ENCODE results near the gene NKX1-2. TPM values are rescaled to one million over a fixed set of nuclear protein-coding genes. Genes with fewer than 3 reads are reported as not detected.

Gene NKX1-2
- polyA plus RNA-seq, 2 of the 4 experiments (the other 2 are of a cell fraction): 0.08 to 0.16 TPM

- no peaks in the 10 kb centered on the region for H3K9me3 ChIP-seq
- H3K4me1 ChIP-seq: no peaks in the 10 kb centered on the region
- no peak for TF ChIP-seq JUNB (IDR thresholded peaks at IDR 0.05)
- TF ChIP-seq PBX3 (IDR thresholded peaks at IDR 0.05): no peak
- no peak for TF ChIP-seq RCOR1 (IDR thresholded peaks at IDR 0.05; ENCODE audit: low read depth, low read length)
- TF ChIP-seq HMGXB4 (CRISPR knock-in tag; IDR thresholded peaks at IDR 0.05; ENCODE audit: borderline replicate concordance): no peak
- no peak for TF ChIP-seq RARB (CRISPR knock-in tag; IDR thresholded peaks at IDR 0.05)
- TF ChIP-seq ZFP36 (IDR thresholded peaks at IDR 0.05; ENCODE audit: borderline replicate concordance, partially characterized antibody): no peak
- TF ChIP-seq ZNF302 (CRISPR knock-in tag; IDR thresholded peaks at IDR 0.05): no peak
- no peak for TF ChIP-seq CTCF (IDR thresholded peaks at IDR 0.05)
- TF ChIP-seq POLR2A (IDR thresholded peaks at IDR 0.05; ENCODE audit: low read length): no peak
- TF ChIP-seq EP300 (IDR thresholded peaks at IDR 0.05): no peak
- TF ChIP-seq HES2 (IDR thresholded peaks at IDR 0.05): no peak
- TF ChIP-seq FOXS1 (CRISPR knock-in tag; IDR thresholded peaks at IDR 0.05): no peak
- no peak for TF ChIP-seq GATA3 (IDR thresholded peaks at IDR 0.05; ENCODE audit: borderline replicate concordance)
- no peak overlapping the region for H3K4me3 ChIP-seq
- no peak overlapping the region for H3K27ac ChIP-seq
- no peak overlapping the region for H3K4me2 ChIP-seq
- CTCF ChIA-PET: interaction anchor here (0.9 to 1.0 kb wide), 2 partner anchors 19 to 47 kb away, joined by 3 read pairs; no protein-coding TSS in a partner anchor
- no peak for FAIRE-seq
- no peak for ATAC-seq
- POLR2A ChIA-PET: no interaction called here
- DNase-seq (ENCODE audit: low read depth in 1 of 2, low spot score in 1 of 2): no peak
- WGBS (ENCODE audit: missing lambda C conversion rate): 77% methylated on average over 13 of the region's 17 CpGs
Measured at GRCh38 chr10:124484031-124484430, 34.2 kb upstream of the NKX1-2 start.

GRCh38 chr10:124482876-124483275 lies 33.0 kb upstream of the NKX1-2 start:
- DNase-seq (ENCODE audit: low read depth in 1 of 2, low spot score in 1 of 2) (no peak), ATAC-seq (no peak), FAIRE-seq (no peak)
- no peaks in the 10 kb centered on the region for H3K9me3 ChIP-seq
- CTCF ChIA-PET: interaction anchor here (1.8 kb wide), 1 partner anchor 94 kb away, joined by 6 read pairs; no protein-coding TSS in a partner anchor
- POLR2A ChIA-PET: no interaction called here
- H3K4me2 ChIP-seq: no peak overlapping the region
- no peaks in the 10 kb centered on the region for H3K4me1 ChIP-seq
- H3K27ac ChIP-seq: no peak overlapping the region
- 74% methylated on average over 12 of the region's 12 CpGs for WGBS (ENCODE audit: missing lambda C conversion rate)
- no peak overlapping the region for H3K4me3 ChIP-seq
- TF ChIP-seq JUNB (IDR thresholded peaks at IDR 0.05) (no peak), EHF (CRISPR knock-in tag; IDR thresholded peaks at IDR 0.05) (no peak), TFCP2L1 (CRISPR knock-in tag; IDR thresholded peaks at IDR 0.05) (no peak), MAX (IDR thresholded peaks at IDR 0.05) (no peak), JUN (IDR thresholded peaks at IDR 0.05) (no peak), POLR2A (IDR thresholded peaks at IDR 0.05; ENCODE audit: low read length) (no peak), MYC (IDR thresholded peaks at IDR 0.05; ENCODE audit: borderline replicate concordance, low read length) (no peak), NFE2L2 (conservative IDR thresholded peaks at IDR 0.05; ENCODE audit: low read length) (no peak), HMGXB4 (CRISPR knock-in tag; IDR thresholded peaks at IDR 0.05; ENCODE audit: borderline replicate concordance) (no peak), ESRRA (IDR thresholded peaks at IDR 0.05; ENCODE audit: borderline replicate concordance, low read length) (no peak), ZNF302 (CRISPR knock-in tag; IDR thresholded peaks at IDR 0.05) (no peak), EHMT2 (IDR thresholded peaks at IDR 0.05; ENCODE audit: low read depth) (no peak), RNF2 (IDR thresholded peaks at IDR 0.05; ENCODE audit: borderline replicate concordance, low read depth) (no peak), ELK1 (IDR thresholded peaks at IDR 0.05; ENCODE audit: low read depth, low read length) (no peak), HEYL (CRISPR knock-in tag; IDR thresholded peaks at IDR 0.05) (no peak)
